Endothelial cell of umbilical vein (primary cell): ENCODE data around the gene S100A3.

Experiments
- EZH2 ChIP-seq: IDR thresholded peaks from 2 replicates; pipeline ENCODE4 v1.6.1; 2012; ENCODE audit warnings: borderline replicate concordance, low read depth, mild to moderate bottlenecking, moderate library complexity, low read length, inconsistent platforms; ENCODE audit not compliant: severe bottlenecking
- POLR2A ChIP-seq: IDR thresholded peaks from 2 replicates; pipeline ENCODE4 v1.6.1; 2012; ENCODE audit warnings: low read depth, mild to moderate bottlenecking, control low read depth, low read length
- POLR2AphosphoS5 ChIP-seq: IDR thresholded peaks from 2 replicates; pipeline ENCODE4 v1.6.1; 2012; ENCODE audit warnings: low read depth, mild to moderate bottlenecking, control low read depth, low read length, moderate library complexity; ENCODE audit not compliant: insufficient read depth
- TF ChIP-seq, protein P1 (sequence below), 2 donors: IDR thresholded peaks; 1 replicate in 1 of 2; 2 replicates in 1 of 2; pipeline ENCODE4 v1.5.1; 2011; ENCODE audit warnings: low read length in 2 of 2, mild to moderate bottlenecking in 2 of 2, moderate library complexity in 2 of 2, control low read depth in 1 of 2, inconsistent platforms in 1 of 2, low read depth in 1 of 2; ENCODE audit not compliant: insufficient read depth in 1 of 2; ENCODE audit errors: extremely low read depth in 1 of 2

DNA sequence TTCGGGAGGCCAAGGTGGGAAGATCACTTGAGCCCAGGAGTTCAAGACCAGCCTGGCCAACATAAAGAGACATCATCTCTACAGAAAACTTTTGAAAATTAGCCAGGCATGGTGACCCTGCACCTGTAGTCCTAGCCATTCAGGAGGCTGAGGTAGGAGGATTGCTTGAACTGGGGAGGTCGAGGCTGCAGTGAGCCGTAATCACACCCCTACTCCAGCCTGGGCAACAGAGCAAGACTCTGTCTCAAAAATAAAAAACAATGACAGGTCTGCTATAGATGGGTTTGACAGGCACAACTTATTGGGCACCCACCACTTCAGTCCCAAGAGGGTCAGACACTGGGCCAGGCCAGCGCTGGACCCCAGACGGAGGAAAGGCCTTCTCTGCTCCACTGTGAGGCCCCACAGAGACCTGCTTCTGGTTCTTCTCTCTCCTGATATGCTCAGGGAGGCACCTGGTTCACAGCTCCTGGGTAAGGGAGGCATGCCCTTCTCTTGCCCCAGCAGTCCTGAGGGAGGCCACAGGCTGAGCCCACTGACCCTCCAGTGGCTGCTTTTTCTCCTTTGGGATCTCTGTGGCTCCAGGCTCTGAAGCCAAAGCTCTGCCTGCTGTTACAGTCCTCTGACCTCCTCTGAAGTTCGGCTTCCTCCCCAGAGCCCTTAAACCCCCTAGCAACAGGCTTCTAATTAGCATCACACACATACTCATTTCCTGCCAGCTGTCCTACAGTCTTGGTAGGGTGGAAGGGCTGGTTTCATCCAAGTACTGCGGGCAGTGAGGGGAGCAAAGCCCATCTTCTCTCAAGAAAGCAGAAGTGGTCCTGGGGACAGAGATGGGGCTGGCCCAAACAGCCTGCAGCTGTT lies 49.5 kb upstream of the S100A3 start:
- TF ChIP-seq, protein P1, sequence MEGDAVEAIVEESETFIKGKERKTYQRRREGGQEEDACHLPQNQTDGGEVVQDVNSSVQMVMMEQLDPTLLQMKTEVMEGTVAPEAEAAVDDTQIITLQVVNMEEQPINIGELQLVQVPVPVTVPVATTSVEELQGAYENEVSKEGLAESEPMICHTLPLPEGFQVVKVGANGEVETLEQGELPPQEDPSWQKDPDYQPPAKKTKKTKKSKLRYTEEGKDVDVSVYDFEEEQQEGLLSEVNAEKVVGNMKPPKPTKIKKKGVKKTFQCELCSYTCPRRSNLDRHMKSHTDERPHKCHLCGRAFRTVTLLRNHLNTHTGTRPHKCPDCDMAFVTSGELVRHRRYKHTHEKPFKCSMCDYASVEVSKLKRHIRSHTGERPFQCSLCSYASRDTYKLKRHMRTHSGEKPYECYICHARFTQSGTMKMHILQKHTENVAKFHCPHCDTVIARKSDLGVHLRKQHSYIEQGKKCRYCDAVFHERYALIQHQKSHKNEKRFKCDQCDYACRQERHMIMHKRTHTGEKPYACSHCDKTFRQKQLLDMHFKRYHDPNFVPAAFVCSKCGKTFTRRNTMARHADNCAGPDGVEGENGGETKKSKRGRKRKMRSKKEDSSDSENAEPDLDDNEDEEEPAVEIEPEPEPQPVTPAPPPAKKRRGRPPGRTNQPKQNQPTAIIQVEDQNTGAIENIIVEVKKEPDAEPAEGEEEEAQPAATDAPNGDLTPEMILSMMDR (IDR thresholded peaks at IDR 0.05; ENCODE audit: extremely low read depth in 1 of 2, insufficient read depth in 1 of 2, low read depth in 1 of 2, low read length in 2 of 2) = no peak
- TF ChIP-seq EZH2 (no peak), POLR2A (no peak), POLR2AphosphoS5 (peak; percentile 68)
